SK-N-SH (cell line): ENCODE data around the gene EVL. TPM values are rescaled to one million over a fixed set of nuclear protein-coding genes. Genes with fewer than 3 reads are reported as not detected.

Experiments used
- CTCF ChIA-PET: fragments of 300-600, 350-600 bp; formaldehyde crosslinking; extraction: SDS; loops from one replicate; lab custom pipeline; 2021; lab: Yijun Ruan, JAX
- POLR2A ChIA-PET: fragments of 350-600 bp; sonication (Branson Sonifier 250); formaldehyde crosslinking; extraction: SDS; loops from one replicate; lab custom pipeline; 2020; ENCODE audit warnings: antibody characterized with exemption, inconsistent platforms; lab: Yijun Ruan, JAX
- DNase-seq: peaks from one replicate; pipeline ENCODE4 v3.0.0; 2012
- H2AFZ ChIP-seq: fragments of 200-600 bp; sonication (generic); 2 replicates; pipeline ENCODE4 v1.8.1; 2016; ENCODE audit warnings: antibody characterized with exemption, mild to moderate bottlenecking, low read depth
- H3F3A ChIP-seq: fragments of 200-600 bp; sonication (generic); replicated peaks from 2 replicates; pipeline ENCODE3; 2016; ENCODE audit warnings: antibody characterized with exemption, mild to moderate bottlenecking; ENCODE audit not compliant: insufficient read depth
- H3K27ac ChIP-seq, 2 experiments: fragments of 200-500 bp in 1 of 2; fragments of 200-600 bp in 1 of 2; sonication (Bioruptor generic) in 1 of 2; sonication (generic), shearing (Covaris generic) in 1 of 2; 2 replicates each; pipeline versions ENCODE4 v1.5.1 to v1.6.1; 2014 to 2016; ENCODE audit warnings: low read depth in 2 of 2, inconsistent platforms in 1 of 2, low read length in 1 of 2, mild to moderate bottlenecking in 1 of 2, mixed read lengths in 1 of 2
- H3K27me3 ChIP-seq: fragments of 200-600 bp; sonication (generic), shearing (Covaris generic); 2 replicates; pipeline ENCODE4 v1.6.1; 2016; ENCODE audit warnings: mixed run types; ENCODE audit not compliant: insufficient read depth
- H3K36me3 ChIP-seq, 2 experiments: fragments of 200-500 bp in 1 of 2; fragments of 200-600 bp in 1 of 2; sonication (Bioruptor generic) in 1 of 2; sonication (generic) in 1 of 2; replicated peaks in 1 of 2; 2 replicates each; pipeline versions ENCODE3 to v1.5.1; 2014 to 2016; ENCODE audit warnings: low read length in 1 of 2, mild to moderate bottlenecking in 1 of 2; ENCODE audit not compliant: insufficient read depth in 2 of 2, control insufficient read depth in 1 of 2
- H3K4me1 ChIP-seq, 2 experiments: fragments of 200-500 bp in 1 of 2; fragments of 200-600 bp in 1 of 2; sonication (Bioruptor generic) in 1 of 2; sonication (generic), shearing (Covaris generic) in 1 of 2; 2 replicates each; pipeline versions ENCODE4 v1.5.1 to v1.6.1; 2014 to 2016; ENCODE audit warnings: low read depth in 1 of 2, low read length in 1 of 2, mixed run types in 1 of 2; ENCODE audit not compliant: insufficient read depth in 2 of 2, control insufficient read depth in 1 of 2
- H3K4me2 ChIP-seq: fragments of 200-600 bp; sonication (generic), shearing (Covaris generic); 2 replicates; pipeline ENCODE4 v1.6.1; 2017; ENCODE audit warnings: mixed run types
- H3K4me3 ChIP-seq, 2 experiments: fragments of 200-500 bp in 1 of 2; fragments of 200-600 bp in 1 of 2; sonication (Bioruptor generic) in 1 of 2; sonication (generic), shearing (Covaris generic) in 1 of 2; 2 replicates each; pipeline versions ENCODE4 v1.5.1 to v1.8.1; 2014 to 2016; ENCODE audit warnings: low read depth in 2 of 2, inconsistent platforms in 1 of 2, low read length in 1 of 2, mild to moderate bottlenecking in 1 of 2, mixed read lengths in 1 of 2, moderate library complexity in 1 of 2
- H3K79me2 ChIP-seq: fragments of 200-600 bp; sonication (generic); 2 replicates; pipeline ENCODE4 v1.8.1; 2017; ENCODE audit warnings: mild to moderate bottlenecking; ENCODE audit not compliant: insufficient read depth
- H3K9ac ChIP-seq: fragments of 200-600 bp; sonication (generic); 2 replicates; pipeline ENCODE4 v1.6.1; 2017; ENCODE audit warnings: mixed run types
- H3K9me2 ChIP-seq: fragments of 200-600 bp; sonication (generic); 2 replicates; pipeline ENCODE4 v1.6.1; 2017; ENCODE audit warnings: mixed run types
- H3K9me3 ChIP-seq: fragments of 200-600 bp; sonication (generic); 2 replicates; pipeline ENCODE4 v1.6.1; 2017; ENCODE audit warnings: mixed run types, mild to moderate bottlenecking, moderate library complexity
- H4K20me1 ChIP-seq: fragments of 200-600 bp; sonication (generic); 2 replicates; pipeline ENCODE4 v1.6.1; 2017; ENCODE audit warnings: mild to moderate bottlenecking, mixed run types; ENCODE audit not compliant: insufficient read depth
- CHD2 ChIP-seq: fragments of 150-350 bp; IDR thresholded peaks from 2 replicates; pipeline ENCODE4 v1.6.1; 2018; ENCODE audit warnings: low read length; ENCODE audit not compliant: partially characterized antibody
- FOSL2 ChIP-seq: IDR thresholded peaks from 2 replicates; pipeline ENCODE4 v1.4.0; 2012; ENCODE audit warnings: low read depth, mild to moderate bottlenecking, moderate library complexity, borderline replicate concordance
- GATA2 ChIP-seq: sonication (generic); formaldehyde crosslinking; IDR thresholded peaks from 2 replicates; pipeline ENCODE4 v1.5.0; 2020; ENCODE audit warnings: mild to moderate bottlenecking, missing genetic modification reagents
- JUND ChIP-seq: IDR thresholded peaks from 2 replicates; pipeline ENCODE4 v1.4.0; 2012
- MEF2A ChIP-seq: IDR thresholded peaks from 2 replicates; pipeline ENCODE4 v1.4.0; 2012; ENCODE audit warnings: low read depth, borderline replicate concordance
- MXI1 ChIP-seq: IDR thresholded peaks from 2 replicates; pipeline ENCODE4 v1.6.1; 2012; ENCODE audit warnings: mild to moderate bottlenecking, low read depth, low read length, improper control_type of control experiment
- RAD21 ChIP-seq: IDR thresholded peaks from 2 replicates; pipeline ENCODE4 v1.6.1; 2012; ENCODE audit warnings: mild to moderate bottlenecking, low read length
- RCOR1 ChIP-seq: fragments of 150-350 bp; IDR thresholded peaks from 2 replicates; pipeline ENCODE4 v1.6.1; 2017; ENCODE audit warnings: antibody characterized with exemption, low read length
- RFX5 ChIP-seq: IDR thresholded peaks from 2 replicates; pipeline ENCODE4 v1.6.1; 2012; ENCODE audit warnings: mild to moderate bottlenecking, improper control_type of control experiment, low read length
- RXRA ChIP-seq: IDR thresholded peaks from 2 replicates; pipeline ENCODE4 v1.4.0; 2012; ENCODE audit warnings: low read depth, mild to moderate bottlenecking, borderline replicate concordance
- SMC3 ChIP-seq: IDR thresholded peaks from 2 replicates; pipeline ENCODE4 v1.6.1; 2012; ENCODE audit warnings: low read depth, low read length, improper control_type of control experiment
- TAF1 ChIP-seq: IDR thresholded peaks from 2 replicates; pipeline ENCODE4 v1.6.1; 2012; ENCODE audit warnings: low read depth, mild to moderate bottlenecking, low read length, moderate library complexity, borderline replicate concordance
- TEAD4 ChIP-seq: IDR thresholded peaks from 2 replicates; pipeline ENCODE4 v1.4.0; 2012; ENCODE audit warnings: mild to moderate bottlenecking, borderline replicate concordance; ENCODE audit not compliant: insufficient read depth
- YY1 ChIP-seq: IDR thresholded peaks from 2 replicates; pipeline ENCODE4 v1.4.0; 2012; ENCODE audit warnings: low read depth, mild to moderate bottlenecking
- WGBS: methylation state at CpG from one replicate; pipeline ENCODE4 v1.1.6; 2017; ENCODE audit warnings: low lambda C conversion rate; 5-methylcytosine and 5-hydroxymethylcytosine counted together
- polyA plus RNA-seq, 3 experiments: library from polyadenylated mRNA; depleted of rRNA; stranded (reverse); fragments of >200 nt; gene quantifications; 2 replicates each; pipeline ENCODE4 v1.2.3, GENCODE V29; 2012
- TF ChIP-seq, protein P1 (sequence below): IDR thresholded peaks from 2 replicates; pipeline ENCODE4 v1.6.1; 2012; ENCODE audit warnings: mild to moderate bottlenecking, low read depth, low read length, moderate library complexity
- TF ChIP-seq, protein P2 (sequence below): IDR thresholded peaks from 2 replicates; pipeline ENCODE4 v1.4.0; 2012; ENCODE audit warnings: low read depth, borderline replicate concordance
- TF ChIP-seq, protein P3 (sequence below): IDR thresholded peaks from 2 replicates; pipeline ENCODE4; 2012
- TF ChIP-seq, protein P4 (sequence below): IDR thresholded peaks from 2 replicates; pipeline ENCODE4 v1.4.0; 2012; ENCODE audit warnings: low read depth
- TF ChIP-seq, protein P5 (sequence below): fragments of 150-350 bp; IDR thresholded peaks from 2 replicates; pipeline ENCODE4 v1.6.1; 2017; ENCODE audit warnings: antibody characterized with exemption, low read length, low read depth, borderline replicate concordance
- TF ChIP-seq, protein P6 (sequence below): fragments of 150-350 bp; IDR thresholded peaks from 2 replicates; pipeline ENCODE4 v1.6.1; 2016; ENCODE audit warnings: mild to moderate bottlenecking, low read depth, low read length

Gene EVL
- polyA plus RNA-seq, 1 of the 3 experiments (the other 2 are of a cell fraction): 36.5 TPM

DNA sequence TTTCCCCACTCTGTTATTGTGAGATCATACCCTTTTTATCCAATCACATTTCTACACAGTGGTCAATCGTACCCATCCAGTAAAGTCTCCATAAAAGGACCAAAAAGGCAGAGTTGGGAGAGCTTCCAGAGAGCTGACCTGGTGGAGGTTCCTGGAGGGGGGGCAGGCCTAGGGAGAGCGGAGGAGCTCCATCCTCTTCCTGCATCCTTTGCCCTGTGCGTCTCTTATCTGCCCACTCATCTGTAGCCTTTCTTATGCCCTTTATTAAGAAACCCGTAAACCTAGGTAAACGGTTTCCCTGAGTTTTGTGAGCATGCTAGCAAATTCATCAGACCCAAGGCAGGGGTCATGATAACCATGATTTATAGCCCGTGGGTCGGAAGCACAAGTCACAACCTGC lies 26.2 kb downstream of the EVL start:
- ChIA-PET POLR2A (no interaction called here), CTCF (interaction anchor here (1.0 to 2.4 kb wide), 5 partner anchors 9 to 110 kb away, joined by 3 to 7 read pairs (median 6); no protein-coding TSS in a partner anchor)
- no peaks in the 10 kb centered on the region for H4K20me1 ChIP-seq

DNA sequence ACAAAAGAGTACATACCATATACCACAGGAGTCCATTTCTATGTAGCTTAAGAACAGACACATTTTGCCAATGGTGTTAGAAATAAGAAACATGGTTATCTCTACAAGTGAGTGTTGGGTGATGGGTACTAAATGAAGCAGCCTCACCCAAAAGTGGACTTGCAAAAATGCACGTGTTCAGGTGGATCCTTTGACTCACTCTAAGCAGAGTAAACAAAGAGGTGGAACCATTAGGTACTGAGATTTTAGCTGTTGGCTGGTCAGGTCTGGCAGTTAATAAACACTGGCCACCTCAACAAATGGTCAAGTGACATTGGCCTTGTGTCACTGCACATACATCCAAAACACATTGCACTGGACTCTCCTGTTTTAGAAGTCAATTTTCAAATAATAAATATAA lies 27.6 kb downstream of the EVL start:
- ChIA-PET POLR2A (no interaction called here), CTCF (interaction anchor here (1.7 to 6.5 kb wide), 3 partner anchors 15 to 110 kb away, joined by 3 to 40 read pairs (median 6); no protein-coding TSS in a partner anchor)
- Histone ChIP-seq H3K4me1 (peaks cover 0 to 17% of the 10 kb centered on the region in 2 experiments; a peak in 1 of 4 replicates), H3K27me3 (no peaks in the 10 kb centered on the region), H2AFZ (no peak overlapping the region), H3K4me3 (no peak overlapping the region), H3K79me2 (no peaks in the 10 kb centered on the region), H3K27ac (no peak overlapping the region), H3K36me3 (peaks cover 0 to 4% of the 10 kb centered on the region in 2 experiments), H3K4me2 (no peak overlapping the region), H3K9ac (no peak overlapping the region), H3K9me2 (no peaks in the 10 kb centered on the region), H3F3A (no peaks in the 10 kb centered on the region), H3K9me3 (no peaks in the 10 kb centered on the region), H4K20me1 (no peaks in the 10 kb centered on the region)
- no peak for DNase-seq
- 94% methylated on average over 1 of the region's 1 CpG for WGBS
- TF ChIP-seq TAF1 (no peak), MEF2A (no peak), YY1 (no peak), RCOR1 (no peak), TEAD4 (no peak), RXRA (no peak), GATA2 (no peak)
- TF ChIP-seq, protein P1, sequence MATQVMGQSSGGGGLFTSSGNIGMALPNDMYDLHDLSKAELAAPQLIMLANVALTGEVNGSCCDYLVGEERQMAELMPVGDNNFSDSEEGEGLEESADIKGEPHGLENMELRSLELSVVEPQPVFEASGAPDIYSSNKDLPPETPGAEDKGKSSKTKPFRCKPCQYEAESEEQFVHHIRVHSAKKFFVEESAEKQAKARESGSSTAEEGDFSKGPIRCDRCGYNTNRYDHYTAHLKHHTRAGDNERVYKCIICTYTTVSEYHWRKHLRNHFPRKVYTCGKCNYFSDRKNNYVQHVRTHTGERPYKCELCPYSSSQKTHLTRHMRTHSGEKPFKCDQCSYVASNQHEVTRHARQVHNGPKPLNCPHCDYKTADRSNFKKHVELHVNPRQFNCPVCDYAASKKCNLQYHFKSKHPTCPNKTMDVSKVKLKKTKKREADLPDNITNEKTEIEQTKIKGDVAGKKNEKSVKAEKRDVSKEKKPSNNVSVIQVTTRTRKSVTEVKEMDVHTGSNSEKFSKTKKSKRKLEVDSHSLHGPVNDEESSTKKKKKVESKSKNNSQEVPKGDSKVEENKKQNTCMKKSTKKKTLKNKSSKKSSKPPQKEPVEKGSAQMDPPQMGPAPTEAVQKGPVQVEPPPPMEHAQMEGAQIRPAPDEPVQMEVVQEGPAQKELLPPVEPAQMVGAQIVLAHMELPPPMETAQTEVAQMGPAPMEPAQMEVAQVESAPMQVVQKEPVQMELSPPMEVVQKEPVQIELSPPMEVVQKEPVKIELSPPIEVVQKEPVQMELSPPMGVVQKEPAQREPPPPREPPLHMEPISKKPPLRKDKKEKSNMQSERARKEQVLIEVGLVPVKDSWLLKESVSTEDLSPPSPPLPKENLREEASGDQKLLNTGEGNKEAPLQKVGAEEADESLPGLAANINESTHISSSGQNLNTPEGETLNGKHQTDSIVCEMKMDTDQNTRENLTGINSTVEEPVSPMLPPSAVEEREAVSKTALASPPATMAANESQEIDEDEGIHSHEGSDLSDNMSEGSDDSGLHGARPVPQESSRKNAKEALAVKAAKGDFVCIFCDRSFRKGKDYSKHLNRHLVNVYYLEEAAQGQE: no peak

More for the DNA sequence above, 26.2 kb downstream of the EVL start:
- no peak for DNase-seq
- Histone ChIP-seq H3K4me2 (no peak overlapping the region), H3K27ac (no peak overlapping the region), H2AFZ (no peak overlapping the region), H3K27me3 (no peaks in the 10 kb centered on the region), H3K4me3 (no peak overlapping the region), H3K9ac (no peak overlapping the region), H3K9me3 (no peaks in the 10 kb centered on the region), H3K36me3 (peaks cover 0 to 4% of the 10 kb centered on the region in 2 experiments), H3K9me2 (no peaks in the 10 kb centered on the region), H3K4me1 (peaks cover 0 to 6% of the 10 kb centered on the region in 2 experiments; a peak in 1 of 4 replicates), H3K79me2 (no peaks in the 10 kb centered on the region), H3F3A (no peaks in the 10 kb centered on the region)
- WGBS: 94% methylated on average over 7 of the region's 7 CpGs
- TF ChIP-seq MXI1 (no peak), CHD2 (no peak), TAF1 (no peak), SMC3 (no peak), RCOR1 (no peak), FOSL2 (no peak), GATA2 (no peak), RAD21 (no peak), RFX5 (no peak), RXRA (no peak), JUND (no peak)
- TF ChIP-seq, protein P2, sequence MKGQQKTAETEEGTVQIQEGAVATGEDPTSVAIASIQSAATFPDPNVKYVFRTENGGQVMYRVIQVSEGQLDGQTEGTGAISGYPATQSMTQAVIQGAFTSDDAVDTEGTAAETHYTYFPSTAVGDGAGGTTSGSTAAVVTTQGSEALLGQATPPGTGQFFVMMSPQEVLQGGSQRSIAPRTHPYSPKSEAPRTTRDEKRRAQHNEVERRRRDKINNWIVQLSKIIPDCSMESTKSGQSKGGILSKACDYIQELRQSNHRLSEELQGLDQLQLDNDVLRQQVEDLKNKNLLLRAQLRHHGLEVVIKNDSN: no peak
- TF ChIP-seq, protein P3, sequence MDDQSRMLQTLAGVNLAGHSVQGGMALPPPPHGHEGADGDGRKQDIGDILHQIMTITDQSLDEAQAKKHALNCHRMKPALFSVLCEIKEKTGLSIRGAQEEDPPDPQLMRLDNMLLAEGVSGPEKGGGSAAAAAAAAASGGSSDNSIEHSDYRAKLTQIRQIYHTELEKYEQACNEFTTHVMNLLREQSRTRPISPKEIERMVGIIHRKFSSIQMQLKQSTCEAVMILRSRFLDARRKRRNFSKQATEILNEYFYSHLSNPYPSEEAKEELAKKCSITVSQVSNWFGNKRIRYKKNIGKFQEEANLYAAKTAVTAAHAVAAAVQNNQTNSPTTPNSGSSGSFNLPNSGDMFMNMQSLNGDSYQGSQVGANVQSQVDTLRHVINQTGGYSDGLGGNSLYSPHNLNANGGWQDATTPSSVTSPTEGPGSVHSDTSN: no peak
- TF ChIP-seq, protein P4, sequence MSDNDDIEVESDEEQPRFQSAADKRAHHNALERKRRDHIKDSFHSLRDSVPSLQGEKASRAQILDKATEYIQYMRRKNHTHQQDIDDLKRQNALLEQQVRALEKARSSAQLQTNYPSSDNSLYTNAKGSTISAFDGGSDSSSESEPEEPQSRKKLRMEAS: no peak
- TF ChIP-seq, protein P5, sequence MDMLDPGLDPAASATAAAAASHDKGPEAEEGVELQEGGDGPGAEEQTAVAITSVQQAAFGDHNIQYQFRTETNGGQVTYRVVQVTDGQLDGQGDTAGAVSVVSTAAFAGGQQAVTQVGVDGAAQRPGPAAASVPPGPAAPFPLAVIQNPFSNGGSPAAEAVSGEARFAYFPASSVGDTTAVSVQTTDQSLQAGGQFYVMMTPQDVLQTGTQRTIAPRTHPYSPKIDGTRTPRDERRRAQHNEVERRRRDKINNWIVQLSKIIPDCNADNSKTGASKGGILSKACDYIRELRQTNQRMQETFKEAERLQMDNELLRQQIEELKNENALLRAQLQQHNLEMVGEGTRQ: no peak
- TF ChIP-seq, protein P6, sequence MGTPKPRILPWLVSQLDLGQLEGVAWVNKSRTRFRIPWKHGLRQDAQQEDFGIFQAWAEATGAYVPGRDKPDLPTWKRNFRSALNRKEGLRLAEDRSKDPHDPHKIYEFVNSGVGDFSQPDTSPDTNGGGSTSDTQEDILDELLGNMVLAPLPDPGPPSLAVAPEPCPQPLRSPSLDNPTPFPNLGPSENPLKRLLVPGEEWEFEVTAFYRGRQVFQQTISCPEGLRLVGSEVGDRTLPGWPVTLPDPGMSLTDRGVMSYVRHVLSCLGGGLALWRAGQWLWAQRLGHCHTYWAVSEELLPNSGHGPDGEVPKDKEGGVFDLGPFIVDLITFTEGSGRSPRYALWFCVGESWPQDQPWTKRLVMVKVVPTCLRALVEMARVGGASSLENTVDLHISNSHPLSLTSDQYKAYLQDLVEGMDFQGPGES: no peak
